WI38 (cell line): Measurements from ENCODE around the gene YTHDF2.

Experiments used
- H3K4me3 ChIP-seq: 2 replicates; pipeline ENCODE4 v1.5.1; 2011; ENCODE audit warnings: low read depth, mild to moderate bottlenecking, control low read depth, low read length
- TF ChIP-seq, protein P1 (sequence below): IDR thresholded peaks from 2 replicates; pipeline ENCODE4 v1.5.1; 2012; ENCODE audit warnings: low read depth, mild to moderate bottlenecking, control low read depth, low read length

Gene YTHDF2

DNA sequence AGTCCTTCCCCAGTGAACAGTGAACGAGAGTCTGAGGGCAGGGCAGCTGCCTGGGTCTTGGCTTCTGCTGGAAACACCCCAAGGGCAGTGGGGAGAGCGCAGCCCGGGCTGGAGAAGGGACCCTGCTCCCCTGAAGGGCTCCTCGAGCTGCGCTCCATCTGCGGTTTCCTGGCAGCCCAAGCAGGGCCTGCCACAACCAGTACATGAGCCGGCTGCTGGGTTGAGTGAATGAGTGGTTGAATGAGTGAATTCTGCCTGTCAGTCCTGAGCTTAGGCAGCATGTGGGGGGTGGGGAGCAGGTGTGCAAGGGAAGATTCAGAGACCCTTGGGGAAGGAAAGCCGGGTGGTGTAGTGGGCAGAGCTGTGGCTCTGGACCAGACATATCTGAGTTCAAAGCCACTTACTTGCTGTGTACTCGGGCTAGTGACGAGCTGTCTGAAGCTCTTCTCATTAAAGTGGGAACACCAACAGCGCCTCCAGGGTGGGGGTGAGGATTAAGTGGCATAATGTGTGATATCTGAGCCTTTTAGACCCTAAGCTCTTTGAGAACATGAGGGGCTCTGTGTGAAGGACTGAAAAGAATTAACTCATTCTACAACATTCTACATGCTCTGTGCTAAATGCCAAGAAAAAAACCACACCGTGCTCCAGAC lies 78.9 kb downstream of the YTHDF2 start:
- TF ChIP-seq, protein P1, sequence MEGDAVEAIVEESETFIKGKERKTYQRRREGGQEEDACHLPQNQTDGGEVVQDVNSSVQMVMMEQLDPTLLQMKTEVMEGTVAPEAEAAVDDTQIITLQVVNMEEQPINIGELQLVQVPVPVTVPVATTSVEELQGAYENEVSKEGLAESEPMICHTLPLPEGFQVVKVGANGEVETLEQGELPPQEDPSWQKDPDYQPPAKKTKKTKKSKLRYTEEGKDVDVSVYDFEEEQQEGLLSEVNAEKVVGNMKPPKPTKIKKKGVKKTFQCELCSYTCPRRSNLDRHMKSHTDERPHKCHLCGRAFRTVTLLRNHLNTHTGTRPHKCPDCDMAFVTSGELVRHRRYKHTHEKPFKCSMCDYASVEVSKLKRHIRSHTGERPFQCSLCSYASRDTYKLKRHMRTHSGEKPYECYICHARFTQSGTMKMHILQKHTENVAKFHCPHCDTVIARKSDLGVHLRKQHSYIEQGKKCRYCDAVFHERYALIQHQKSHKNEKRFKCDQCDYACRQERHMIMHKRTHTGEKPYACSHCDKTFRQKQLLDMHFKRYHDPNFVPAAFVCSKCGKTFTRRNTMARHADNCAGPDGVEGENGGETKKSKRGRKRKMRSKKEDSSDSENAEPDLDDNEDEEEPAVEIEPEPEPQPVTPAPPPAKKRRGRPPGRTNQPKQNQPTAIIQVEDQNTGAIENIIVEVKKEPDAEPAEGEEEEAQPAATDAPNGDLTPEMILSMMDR = no peak
- H3K4me3 ChIP-seq = no peak overlapping the region

DNA sequence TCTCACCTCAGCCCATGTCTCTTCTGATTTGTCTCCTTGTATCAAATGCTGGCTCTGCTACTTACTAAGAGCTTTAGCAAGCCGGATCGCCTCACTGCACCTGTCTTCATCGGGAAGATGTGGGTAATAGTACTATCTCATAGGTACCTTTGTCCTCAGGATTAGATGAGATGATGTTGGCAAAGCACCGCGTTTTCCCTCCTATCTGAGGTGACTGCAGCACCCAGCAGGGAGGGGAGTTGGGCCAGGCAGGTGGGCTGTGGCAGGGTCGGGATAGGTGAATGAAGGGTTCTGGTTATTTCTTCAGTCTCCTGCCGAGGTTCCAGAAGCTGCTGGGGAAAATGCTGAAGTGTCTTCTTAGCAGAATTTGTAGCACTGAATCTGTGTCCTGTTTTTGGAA lies 80.4 kb downstream of the YTHDF2 start:
- no peak overlapping the region for H3K4me3 ChIP-seq
- TF ChIP-seq, protein P1 = no peak

DNA sequence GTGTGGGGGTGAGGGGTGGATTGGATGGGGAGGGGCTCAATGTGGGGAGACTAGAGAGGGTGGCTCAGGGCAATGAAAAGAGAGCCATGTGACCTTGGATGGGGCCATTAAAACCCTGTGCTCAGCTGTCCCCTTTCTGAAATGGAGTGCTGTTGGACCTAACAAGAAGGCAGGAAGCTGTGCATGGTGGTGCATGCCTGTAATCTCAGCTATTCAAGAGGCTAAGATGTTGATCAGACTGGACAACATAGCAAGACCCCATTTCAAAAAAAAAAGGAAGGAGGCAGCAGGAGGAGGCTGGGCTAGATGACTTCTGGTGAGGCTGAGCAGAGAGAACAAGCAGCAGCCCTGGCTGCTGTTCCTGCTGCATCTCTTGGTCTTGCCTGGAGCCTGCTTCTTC lies 82.3 kb downstream of the YTHDF2 start:
- TF ChIP-seq, protein P1 = no peak
- H3K4me3 ChIP-seq = no peak overlapping the region
